Type B pancreatic cell (in vitro differentiated cells): ENCODE measurements around the gene PRKRIP1. TPM values are rescaled to one million over a fixed set of nuclear protein-coding genes. Genes with fewer than 3 reads are reported as not detected.

Experiments used
- DNase-seq: peaks from one replicate; pipeline ENCODE4 v3.0.0; 2021; ENCODE audit warnings: mixed read lengths; ENCODE audit not compliant: unreplicated experiment; ENCODE audit errors: extremely low spot score
- H3K27ac Mint-ChIP-seq: 2 replicates; pipeline ENCODE4 v1.8.0; 2021; ENCODE audit warnings: mild to moderate bottlenecking, mixed read lengths
- H3K27me3 Mint-ChIP-seq: 2 replicates; pipeline ENCODE4 v1.8.0; 2021; ENCODE audit warnings: mixed read lengths
- H3K36me3 Mint-ChIP-seq: 2 replicates; pipeline ENCODE4 v1.8.0; 2021; ENCODE audit warnings: mixed read lengths
- H3K4me1 Mint-ChIP-seq: one replicate; pipeline ENCODE4 v1.8.0; 2021; ENCODE audit warnings: mixed read lengths; ENCODE audit not compliant: unreplicated experiment
- H3K4me3 Mint-ChIP-seq: 2 replicates; pipeline ENCODE4 v1.8.0; 2021; ENCODE audit warnings: mild to moderate bottlenecking, mixed read lengths
- H3K9me3 Mint-ChIP-seq: 2 replicates; pipeline ENCODE4 v1.8.0; 2021; ENCODE audit warnings: mixed read lengths
- total RNA-seq: library from RNA; stranded (reverse); gene quantifications from 2 replicates; pipeline ENCODE4 v1.2.1, GENCODE V29; 2021; ENCODE audit warnings: low replicate concordance
- TF ChIP-seq, protein P1 (sequence below): fragments of 200-600 bp; sonication (generic); conservative IDR thresholded peaks from 2 replicates; pipeline ENCODE4 v1.5.0; 2021; ENCODE audit warnings: antibody characterized with exemption, mild to moderate bottlenecking

Gene PRKRIP1
- total RNA-seq, 1 donor from 2014 or later = 34.0 TPM

DNA sequence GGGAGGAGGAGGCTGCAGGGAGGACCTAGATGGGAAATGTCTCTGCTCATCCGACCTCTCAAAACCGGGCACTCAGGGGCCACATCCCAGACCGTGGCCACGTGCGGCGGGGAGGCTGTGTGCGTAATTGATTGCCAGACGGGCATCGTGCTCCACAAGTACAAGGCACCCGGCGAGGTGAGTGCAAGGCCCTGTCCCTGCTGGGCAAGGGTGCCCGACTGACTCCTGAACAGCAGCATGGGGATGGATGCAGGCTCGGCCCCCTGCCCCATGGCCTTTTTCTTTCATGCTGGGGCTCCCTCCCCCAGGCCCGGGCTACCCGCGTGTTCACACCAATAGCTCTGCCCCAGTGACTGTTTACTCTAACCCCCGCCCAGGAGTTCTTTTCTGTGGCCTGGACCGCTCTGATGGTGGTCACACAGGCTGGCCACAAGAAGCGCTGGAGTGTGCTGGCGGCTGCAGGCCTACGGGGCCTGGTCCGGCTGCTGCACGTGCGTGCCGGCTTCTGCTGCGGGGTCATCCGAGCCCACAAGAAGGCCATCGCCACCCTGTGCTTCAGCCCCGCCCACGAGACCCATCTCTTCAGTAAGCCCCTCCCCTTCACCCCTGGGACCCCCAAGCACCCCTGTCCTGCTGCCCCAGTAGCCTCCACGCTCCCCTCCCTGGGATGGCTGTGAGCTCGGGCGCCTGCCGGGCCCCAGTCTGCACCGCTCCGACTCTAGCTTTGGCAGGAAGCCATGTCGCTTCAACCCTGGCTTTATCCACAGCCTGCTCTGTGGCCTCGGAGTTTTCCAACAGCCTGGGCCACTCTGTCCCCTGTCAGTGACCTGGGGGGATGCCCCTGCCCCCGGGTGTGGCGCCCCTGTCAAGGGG is 72.6 kb downstream of the PRKRIP1 start:
- TF ChIP-seq, protein P1, sequence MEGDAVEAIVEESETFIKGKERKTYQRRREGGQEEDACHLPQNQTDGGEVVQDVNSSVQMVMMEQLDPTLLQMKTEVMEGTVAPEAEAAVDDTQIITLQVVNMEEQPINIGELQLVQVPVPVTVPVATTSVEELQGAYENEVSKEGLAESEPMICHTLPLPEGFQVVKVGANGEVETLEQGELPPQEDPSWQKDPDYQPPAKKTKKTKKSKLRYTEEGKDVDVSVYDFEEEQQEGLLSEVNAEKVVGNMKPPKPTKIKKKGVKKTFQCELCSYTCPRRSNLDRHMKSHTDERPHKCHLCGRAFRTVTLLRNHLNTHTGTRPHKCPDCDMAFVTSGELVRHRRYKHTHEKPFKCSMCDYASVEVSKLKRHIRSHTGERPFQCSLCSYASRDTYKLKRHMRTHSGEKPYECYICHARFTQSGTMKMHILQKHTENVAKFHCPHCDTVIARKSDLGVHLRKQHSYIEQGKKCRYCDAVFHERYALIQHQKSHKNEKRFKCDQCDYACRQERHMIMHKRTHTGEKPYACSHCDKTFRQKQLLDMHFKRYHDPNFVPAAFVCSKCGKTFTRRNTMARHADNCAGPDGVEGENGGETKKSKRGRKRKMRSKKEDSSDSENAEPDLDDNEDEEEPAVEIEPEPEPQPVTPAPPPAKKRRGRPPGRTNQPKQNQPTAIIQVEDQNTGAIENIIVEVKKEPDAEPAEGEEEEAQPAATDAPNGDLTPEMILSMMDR = no peak
- Mint-ChIP-seq H3K36me3 (no peaks in the 10 kb centered on the region), H3K4me3 (no peak overlapping the region), H3K4me1 (peaks cover 4% of the 10 kb centered on the region), H3K9me3 (no peaks in the 10 kb centered on the region), H3K27me3 (no peaks in the 10 kb centered on the region), H3K27ac (no peak overlapping the region)
- DNase-seq = peak; percentile 68

DNA sequence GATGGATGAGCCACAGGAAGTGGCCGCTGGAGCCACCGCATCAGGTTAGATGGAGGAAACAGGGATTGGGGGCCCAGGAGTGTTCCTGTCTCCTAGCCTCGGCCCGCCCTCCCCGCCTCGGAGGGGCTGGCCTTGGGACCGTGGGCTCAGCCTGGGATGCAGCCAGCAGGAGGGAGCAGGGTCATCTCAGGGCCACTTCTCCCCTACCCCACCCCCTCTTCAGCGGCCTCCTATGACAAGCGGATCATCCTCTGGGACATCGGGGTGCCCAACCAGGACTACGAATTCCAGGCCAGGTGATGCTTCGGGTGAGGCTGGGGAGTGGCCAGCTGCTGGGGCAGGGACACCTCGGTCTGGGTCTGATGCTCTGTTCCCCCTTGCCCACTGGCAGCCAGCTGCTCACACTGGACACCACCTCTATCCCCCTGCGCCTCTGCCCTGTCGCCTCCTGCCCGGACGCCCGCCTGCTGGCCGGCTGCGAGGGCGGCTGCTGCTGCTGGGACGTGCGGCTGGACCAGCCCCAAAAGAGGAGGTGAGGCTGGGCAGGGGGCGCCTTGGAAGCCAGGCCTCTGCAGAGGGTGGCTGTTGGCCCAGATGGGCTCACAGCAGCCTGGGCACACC is 73.3 kb downstream of the PRKRIP1 start:
- TF ChIP-seq, protein P1 = no peak
- Mint-ChIP-seq H3K4me3 (no peak overlapping the region), H3K27ac (no peak overlapping the region)

DNA sequence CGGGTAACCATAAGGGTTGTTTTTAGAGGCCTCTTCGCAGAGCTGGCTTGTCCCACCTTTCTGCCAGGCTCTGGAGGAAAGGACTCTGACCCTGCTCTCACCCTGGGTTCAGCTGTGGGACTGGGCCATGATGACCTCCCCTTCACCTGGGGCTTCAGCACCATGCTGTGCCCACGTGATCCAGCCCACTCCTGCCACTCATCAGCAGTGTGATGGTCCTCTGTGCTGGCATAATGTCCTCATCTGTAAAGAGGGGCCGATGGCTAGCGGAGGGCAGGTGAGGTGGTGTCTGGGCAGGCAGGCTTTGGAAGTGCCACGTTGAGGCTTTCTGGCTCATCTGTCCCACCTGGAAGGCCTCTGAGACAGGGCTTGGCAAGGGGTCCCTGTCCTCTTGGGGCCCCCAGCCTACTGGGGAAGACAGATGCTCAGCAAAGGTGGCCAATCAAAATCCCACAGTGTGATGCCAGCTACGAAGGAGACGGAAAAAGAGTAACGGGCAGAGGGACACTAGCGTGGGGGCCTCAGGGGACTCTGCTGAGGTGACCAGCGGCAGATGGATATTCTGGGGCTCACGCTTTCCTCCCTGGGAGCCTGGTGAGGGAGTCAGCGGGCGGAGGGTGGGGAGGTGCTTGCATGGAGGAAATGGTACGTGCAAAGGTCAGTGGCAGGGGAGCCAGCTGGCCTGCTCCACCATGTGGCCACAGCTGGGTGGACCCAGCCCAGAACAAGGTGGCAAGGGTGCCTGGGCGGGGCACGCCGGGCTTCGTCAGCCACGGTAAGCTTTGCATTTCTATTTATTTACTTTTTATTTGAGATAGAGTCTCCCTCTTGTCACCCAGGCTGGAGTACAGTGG is 74.0 kb downstream of the PRKRIP1 start:
- H3K27me3 Mint-ChIP-seq = no peaks in the 10 kb centered on the region
- peak; percentile 52 for DNase-seq
- H3K4me3 Mint-ChIP-seq = no peak overlapping the region
- H3K27ac Mint-ChIP-seq = no peak overlapping the region
- TF ChIP-seq, protein P1 = no peak
- H3K9me3 Mint-ChIP-seq = no peaks in the 10 kb centered on the region
- H3K36me3 Mint-ChIP-seq = no peaks in the 10 kb centered on the region
- H3K4me1 Mint-ChIP-seq = no peaks in the 10 kb centered on the region

More for the DNA sequence above, 73.3 kb downstream of the PRKRIP1 start:
- Mint-ChIP-seq H3K27me3 (no peaks in the 10 kb centered on the region), H3K36me3 (no peaks in the 10 kb centered on the region), H3K9me3 (no peaks in the 10 kb centered on the region), H3K4me1 (no peaks in the 10 kb centered on the region)
- peak; percentile 64 for DNase-seq

DNA sequence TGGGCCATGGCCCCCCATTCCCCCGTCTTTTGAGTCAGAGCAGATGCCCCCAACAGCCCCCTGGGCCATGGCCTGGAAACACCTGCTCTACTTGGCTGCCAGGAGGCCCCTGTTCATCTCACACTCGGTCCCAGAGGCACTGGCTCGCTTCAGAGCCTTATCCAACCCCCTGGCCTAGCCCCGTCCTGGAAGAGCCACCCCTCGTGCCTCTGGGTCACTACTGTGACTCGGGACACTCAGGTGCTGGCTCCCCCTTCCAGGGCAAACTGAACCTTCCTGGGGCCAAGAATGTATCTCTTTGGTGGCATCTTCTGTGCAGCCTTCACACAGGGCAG is 75.6 kb downstream of the PRKRIP1 start:
- Mint-ChIP-seq H3K27ac (no peak overlapping the region), H3K9me3 (no peaks in the 10 kb centered on the region), H3K4me3 (no peak overlapping the region), H3K36me3 (no peaks in the 10 kb centered on the region), H3K27me3 (no peaks in the 10 kb centered on the region), H3K4me1 (no peaks in the 10 kb centered on the region)
- peak; percentile 62 for DNase-seq
- TF ChIP-seq, protein P1 = no peak

- H3K9me3 Mint-ChIP-seq = no peaks in the 10 kb centered on the region
- H3K27ac Mint-ChIP-seq = no peak overlapping the region
- H3K4me1 Mint-ChIP-seq = no peaks in the 10 kb centered on the region
- H3K36me3 Mint-ChIP-seq = no peaks in the 10 kb centered on the region
- H3K4me3 Mint-ChIP-seq = no peak overlapping the region
- H3K27me3 Mint-ChIP-seq = no peaks in the 10 kb centered on the region
- DNase-seq = peak; percentile 65
- TF ChIP-seq, protein P1 = no peak
These were observed 76.2 kb downstream of the PRKRIP1 start for GRCh38 chr7:102472126-102473041.
